Measurements from ENCODE around the gene NFIL3. TPM values are rescaled to one million over a fixed set of nuclear protein-coding genes. Genes with fewer than 3 reads are reported as not detected.
A peak's percentile ranks its signal among the peaks of the same experiment; 100 is the strongest.

Gene NFIL3
- total and polyA plus RNA-seq, 2 of the 8 experiments (the other 6 are each of a cell fraction or from before 2014, with no cell fraction given): 3.4 to 13.5 TPM

DNA sequence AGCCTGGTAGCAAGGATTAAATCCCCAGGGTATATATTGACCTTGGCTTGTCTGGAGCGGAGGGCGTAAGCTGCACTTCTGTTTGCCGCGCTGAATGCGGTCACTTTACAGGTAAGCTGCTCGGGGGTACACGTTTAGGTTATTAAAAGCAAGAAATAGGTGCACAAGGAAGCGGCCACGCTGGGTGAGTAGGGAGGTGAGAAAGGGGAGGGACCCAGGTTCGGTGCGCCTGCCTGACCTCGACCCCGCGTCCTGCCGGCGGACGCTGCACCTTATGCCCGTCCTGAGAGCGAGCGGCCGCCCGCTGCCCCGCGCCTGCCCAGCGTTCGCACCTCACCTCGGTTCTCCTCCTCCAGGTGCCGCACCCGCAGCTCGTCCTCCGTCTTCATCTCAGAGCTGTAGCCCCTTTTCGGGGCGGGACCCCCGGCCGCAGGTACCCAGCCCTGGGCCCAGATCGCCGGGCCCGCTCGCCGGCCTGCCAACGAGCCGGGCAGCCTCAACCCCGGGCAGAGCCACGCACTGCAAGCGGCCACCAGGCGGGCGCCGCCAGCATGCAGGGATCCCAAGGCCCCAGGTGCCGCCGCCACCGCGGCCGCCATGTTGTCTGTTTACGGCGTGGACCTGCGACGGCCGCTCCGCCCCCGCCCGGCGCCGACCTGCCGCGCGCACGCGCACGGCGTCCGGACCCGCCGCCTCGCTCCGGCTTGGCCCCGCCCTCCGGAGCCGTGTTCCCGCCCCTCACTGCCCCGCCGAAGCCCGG, 62.2 kb downstream of the NFIL3 start, which contains the start of gene AUH (continued):
- TF ChIP-seq, protein P1, sequence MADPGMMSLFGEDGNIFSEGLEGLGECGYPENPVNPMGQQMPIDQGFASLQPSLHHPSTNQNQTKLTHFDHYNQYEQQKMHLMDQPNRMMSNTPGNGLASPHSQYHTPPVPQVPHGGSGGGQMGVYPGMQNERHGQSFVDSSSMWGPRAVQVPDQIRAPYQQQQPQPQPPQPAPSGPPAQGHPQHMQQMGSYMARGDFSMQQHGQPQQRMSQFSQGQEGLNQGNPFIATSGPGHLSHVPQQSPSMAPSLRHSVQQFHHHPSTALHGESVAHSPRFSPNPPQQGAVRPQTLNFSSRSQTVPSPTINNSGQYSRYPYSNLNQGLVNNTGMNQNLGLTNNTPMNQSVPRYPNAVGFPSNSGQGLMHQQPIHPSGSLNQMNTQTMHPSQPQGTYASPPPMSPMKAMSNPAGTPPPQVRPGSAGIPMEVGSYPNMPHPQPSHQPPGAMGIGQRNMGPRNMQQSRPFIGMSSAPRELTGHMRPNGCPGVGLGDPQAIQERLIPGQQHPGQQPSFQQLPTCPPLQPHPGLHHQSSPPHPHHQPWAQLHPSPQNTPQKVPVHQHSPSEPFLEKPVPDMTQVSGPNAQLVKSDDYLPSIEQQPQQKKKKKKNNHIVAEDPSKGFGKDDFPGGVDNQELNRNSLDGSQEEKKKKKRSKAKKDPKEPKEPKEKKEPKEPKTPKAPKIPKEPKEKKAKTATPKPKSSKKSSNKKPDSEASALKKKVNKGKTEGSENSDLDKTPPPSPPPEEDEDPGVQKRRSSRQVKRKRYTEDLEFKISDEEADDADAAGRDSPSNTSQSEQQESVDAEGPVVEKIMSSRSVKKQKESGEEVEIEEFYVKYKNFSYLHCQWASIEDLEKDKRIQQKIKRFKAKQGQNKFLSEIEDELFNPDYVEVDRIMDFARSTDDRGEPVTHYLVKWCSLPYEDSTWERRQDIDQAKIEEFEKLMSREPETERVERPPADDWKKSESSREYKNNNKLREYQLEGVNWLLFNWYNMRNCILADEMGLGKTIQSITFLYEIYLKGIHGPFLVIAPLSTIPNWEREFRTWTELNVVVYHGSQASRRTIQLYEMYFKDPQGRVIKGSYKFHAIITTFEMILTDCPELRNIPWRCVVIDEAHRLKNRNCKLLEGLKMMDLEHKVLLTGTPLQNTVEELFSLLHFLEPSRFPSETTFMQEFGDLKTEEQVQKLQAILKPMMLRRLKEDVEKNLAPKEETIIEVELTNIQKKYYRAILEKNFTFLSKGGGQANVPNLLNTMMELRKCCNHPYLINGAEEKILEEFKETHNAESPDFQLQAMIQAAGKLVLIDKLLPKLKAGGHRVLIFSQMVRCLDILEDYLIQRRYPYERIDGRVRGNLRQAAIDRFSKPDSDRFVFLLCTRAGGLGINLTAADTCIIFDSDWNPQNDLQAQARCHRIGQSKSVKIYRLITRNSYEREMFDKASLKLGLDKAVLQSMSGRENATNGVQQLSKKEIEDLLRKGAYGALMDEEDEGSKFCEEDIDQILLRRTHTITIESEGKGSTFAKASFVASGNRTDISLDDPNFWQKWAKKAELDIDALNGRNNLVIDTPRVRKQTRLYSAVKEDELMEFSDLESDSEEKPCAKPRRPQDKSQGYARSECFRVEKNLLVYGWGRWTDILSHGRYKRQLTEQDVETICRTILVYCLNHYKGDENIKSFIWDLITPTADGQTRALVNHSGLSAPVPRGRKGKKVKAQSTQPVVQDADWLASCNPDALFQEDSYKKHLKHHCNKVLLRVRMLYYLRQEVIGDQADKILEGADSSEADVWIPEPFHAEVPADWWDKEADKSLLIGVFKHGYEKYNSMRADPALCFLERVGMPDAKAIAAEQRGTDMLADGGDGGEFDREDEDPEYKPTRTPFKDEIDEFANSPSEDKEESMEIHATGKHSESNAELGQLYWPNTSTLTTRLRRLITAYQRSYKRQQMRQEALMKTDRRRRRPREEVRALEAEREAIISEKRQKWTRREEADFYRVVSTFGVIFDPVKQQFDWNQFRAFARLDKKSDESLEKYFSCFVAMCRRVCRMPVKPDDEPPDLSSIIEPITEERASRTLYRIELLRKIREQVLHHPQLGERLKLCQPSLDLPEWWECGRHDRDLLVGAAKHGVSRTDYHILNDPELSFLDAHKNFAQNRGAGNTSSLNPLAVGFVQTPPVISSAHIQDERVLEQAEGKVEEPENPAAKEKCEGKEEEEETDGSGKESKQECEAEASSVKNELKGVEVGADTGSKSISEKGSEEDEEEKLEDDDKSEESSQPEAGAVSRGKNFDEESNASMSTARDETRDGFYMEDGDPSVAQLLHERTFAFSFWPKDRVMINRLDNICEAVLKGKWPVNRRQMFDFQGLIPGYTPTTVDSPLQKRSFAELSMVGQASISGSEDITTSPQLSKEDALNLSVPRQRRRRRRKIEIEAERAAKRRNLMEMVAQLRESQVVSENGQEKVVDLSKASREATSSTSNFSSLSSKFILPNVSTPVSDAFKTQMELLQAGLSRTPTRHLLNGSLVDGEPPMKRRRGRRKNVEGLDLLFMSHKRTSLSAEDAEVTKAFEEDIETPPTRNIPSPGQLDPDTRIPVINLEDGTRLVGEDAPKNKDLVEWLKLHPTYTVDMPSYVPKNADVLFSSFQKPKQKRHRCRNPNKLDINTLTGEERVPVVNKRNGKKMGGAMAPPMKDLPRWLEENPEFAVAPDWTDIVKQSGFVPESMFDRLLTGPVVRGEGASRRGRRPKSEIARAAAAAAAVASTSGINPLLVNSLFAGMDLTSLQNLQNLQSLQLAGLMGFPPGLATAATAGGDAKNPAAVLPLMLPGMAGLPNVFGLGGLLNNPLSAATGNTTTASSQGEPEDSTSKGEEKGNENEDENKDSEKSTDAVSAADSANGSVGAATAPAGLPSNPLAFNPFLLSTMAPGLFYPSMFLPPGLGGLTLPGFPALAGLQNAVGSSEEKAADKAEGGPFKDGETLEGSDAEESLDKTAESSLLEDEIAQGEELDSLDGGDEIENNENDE (IDR thresholded peaks at IDR 0.05; ENCODE audit: insufficient replicate concordance, low read length): no peak
- no peak for TF ChIP-seq GABPA (IDR thresholded peaks at IDR 0.05; ENCODE audit: borderline replicate concordance, insufficient read depth, low read length)
- TF ChIP-seq SIX5 (IDR thresholded peaks at IDR 0.05; ENCODE audit: low read depth, low read length): no peak
- peak; percentile 86 for TF ChIP-seq KDM4A (IDR thresholded peaks at IDR 0.05; ENCODE audit: low read depth, low read length, severe bottlenecking)
- TF ChIP-seq NANOG (IDR thresholded peaks at IDR 0.05; ENCODE audit: insufficient read depth, low read depth, low read length, poor library complexity, severe bottlenecking): no peak
- no peak for TF ChIP-seq CBX8 (IDR thresholded peaks at IDR 0.05; ENCODE audit: borderline replicate concordance, low read depth, low read length)
- no peak for TF ChIP-seq POU5F1 (IDR thresholded peaks at IDR 0.05; ENCODE audit: low read depth, low read length)

All from H1 (cell line).